NCI-H2107 treated with DMSO at 0.1 percent for 48 hours (cell line): ENCODE results near the gene GPR141.
A peak's percentile ranks its signal among the peaks of the same experiment; 100 is the strongest.

ENCODE experiments used
- DNase-seq: peaks from one replicate; lab custom pipeline; 2025; ENCODE audit not compliant: unreplicated experiment; lab: John Stamatoyannopoulos, UW

GPR141 gene

GRCh38 chr7:37683246-37684120, at the start of gene GPR141:
GPR141 (plus strand) TSS chr7:37683766; CDS start chr7:37740394, 56,628 bp downstream.
- peak; percentile 28 for DNase-seq

GRCh38 chr7:37635346-37635745, 48.2 kb upstream of the GPR141 start:
- no peak for DNase-seq

DNA sequence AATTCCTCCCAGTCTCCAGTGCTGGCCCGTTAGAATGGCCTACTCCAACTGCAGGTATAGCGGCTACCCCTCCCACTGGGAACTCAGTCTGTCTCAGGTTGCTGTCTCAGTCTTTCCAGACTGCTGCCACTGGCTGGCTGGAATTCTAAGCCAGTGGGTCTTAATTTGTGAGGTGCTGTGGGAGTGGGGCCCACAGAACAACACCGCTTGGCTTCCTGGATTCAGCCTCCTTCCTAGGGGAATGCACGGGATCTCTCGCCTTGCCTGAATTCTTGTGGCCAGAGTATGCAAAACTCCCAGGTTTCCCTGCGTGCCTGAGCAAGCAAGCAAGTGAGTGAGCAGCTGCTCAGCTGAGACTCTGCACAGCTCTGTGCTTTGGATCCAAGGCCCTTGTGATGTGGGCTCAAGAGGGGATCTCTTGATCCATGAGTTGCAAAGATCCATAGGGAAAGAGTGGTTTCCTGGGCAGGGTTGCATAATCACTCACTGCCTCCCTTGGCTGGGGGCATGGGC, 41.5 kb upstream of the GPR141 start:
- DNase-seq = no peak

DNA sequence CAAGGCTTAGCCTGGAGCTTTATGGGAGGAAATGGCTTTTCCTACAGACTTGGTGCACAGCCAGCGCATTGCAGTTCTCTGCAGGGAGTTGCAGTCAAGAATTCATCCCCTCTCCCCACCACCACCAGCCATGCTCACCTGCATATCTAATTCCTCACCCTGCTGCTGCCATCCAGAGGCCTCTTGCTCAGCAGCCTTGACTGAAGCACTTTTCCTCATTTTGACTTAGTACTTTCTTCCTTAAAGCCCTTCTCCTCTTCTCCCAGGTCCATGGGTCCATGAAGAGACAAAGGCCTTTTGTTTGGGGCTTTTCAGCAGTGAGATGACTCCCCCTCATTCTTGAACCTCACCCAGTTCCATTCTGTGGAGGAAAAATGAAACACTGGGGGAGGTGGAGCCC, 39.7 kb upstream of the GPR141 start:
- DNase-seq = no peak

GRCh38 chr7:37645282-37646050, 38.1 kb upstream of the GPR141 start:
- DNase-seq = no peak

GRCh38 chr7:37656913-37657530, 26.5 kb upstream of the GPR141 start:
- no peak for DNase-seq

- DNase-seq = no peak
Observed at GRCh38 chr7:37657816-37658215, 25.8 kb upstream of the GPR141 start.

GRCh38 chr7:37659971-37660565, 23.5 kb upstream of the GPR141 start:
- no peak for DNase-seq

DNA sequence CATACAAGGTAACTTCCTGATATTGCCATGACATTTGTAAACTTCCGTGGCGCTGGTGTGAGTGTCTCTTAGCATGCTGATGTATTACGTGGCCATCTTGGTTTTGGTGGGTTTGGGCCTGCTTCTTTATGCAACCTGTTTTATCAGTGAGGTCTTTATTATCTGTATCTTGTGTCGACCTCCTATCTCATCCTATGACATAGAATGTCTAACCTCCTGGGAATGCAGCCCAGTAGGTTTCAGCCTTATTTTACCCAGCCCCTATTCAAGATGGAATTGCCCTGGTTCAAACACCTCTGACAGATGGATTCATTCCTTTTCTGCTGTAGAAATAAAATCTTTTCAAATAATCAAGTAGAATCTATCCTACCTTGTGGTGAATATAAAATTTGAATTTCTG, 23.0 kb upstream of the GPR141 start:
- no peak for DNase-seq

DNA sequence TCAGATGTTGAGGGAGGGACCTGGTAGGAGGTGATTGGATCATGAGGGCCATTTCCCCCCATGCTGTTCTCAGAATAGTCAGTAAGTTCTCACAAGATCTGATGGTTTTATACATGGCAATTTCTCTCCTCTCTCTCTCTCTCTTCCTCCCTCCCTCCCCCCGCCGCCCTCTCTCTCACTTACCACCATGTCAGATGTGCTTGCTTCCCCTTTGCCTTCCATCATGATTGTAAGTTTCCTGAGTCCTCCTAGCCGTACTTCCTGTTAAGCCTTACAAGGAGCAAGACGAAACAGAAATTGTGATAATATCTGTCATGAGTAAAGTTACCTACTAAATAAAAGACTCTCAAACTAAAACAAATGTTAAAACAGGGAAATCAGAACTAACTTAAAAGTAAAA, 19.9 kb upstream of the GPR141 start:
- no peak for DNase-seq

GRCh38 chr7:37665352-37666022, 18.1 kb upstream of the GPR141 start:
- no peak for DNase-seq

- no peak for DNase-seq
Observed at GRCh38 chr7:37666026-37666799, 17.4 kb upstream of the GPR141 start.

GRCh38 chr7:37669818-37670217, 13.7 kb upstream of the GPR141 start:
- DNase-seq = no peak

DNA sequence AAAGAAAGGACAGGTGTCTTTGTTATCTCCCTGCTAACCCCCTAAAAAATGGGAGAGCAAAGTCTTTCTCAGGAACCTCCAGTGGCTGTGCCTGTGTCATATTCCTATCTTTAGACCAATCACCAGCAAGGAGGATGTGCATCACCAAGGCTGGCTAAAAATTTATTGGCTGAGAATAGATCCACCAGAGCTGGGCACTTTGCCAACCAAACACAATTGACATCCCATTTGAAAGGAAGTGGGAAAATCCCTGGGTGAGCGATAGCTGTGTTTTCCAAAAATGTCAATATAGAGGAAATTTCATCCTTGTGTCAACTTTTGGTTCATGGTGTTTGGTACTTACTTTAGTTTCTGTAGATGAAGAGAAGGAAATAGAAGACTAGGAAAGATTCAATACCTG, 13.1 kb upstream of the GPR141 start:
- no peak for DNase-seq

- DNase-seq = no peak
Observed at GRCh38 chr7:37671876-37672275, 11.7 kb upstream of the GPR141 start.

DNA sequence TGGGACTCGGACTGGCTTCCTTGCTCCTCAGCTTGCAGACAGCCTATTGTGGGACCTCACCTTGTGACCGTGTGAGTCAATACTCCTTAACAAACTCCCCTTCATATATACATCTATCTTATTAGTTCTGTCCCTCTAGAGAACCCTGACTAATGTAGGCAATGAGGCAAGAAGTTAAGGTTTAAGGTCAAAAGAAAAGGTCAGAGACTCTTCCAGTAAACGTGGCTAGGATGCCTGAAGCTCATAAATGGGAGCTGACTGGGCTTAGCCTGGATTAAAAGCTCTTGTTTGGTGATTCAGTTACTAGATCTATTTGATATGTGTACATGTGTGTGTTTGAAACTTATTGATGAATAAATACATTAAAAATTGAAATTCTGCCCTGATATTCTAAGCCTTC, 10.6 kb upstream of the GPR141 start:
- DNase-seq = no peak

GRCh38 chr7:37673523-37673922, 10.0 kb upstream of the GPR141 start:
- DNase-seq = no peak

- DNase-seq = no peak
Observed at GRCh38 chr7:37674531-37674930, 9.0 kb upstream of the GPR141 start.

GRCh38 chr7:37675749-37676148, 7.8 kb upstream of the GPR141 start:
- DNase-seq = no peak

GRCh38 chr7:37684927-37685326, 1.4 kb downstream of the GPR141 start:
- no peak for DNase-seq
